Mucosa of descending colon (tissue), 3 donors: Measurements from ENCODE around the gene ZFAND3. TPM values are rescaled to one million over a fixed set of nuclear protein-coding genes. Genes with fewer than 3 reads are reported as not detected.

ENCODE experiments used
- ATAC-seq: fragments of 200-7000 bp; cut with Tn5 transposase; one replicate; pipeline ENCODE4 v1.9.1; 2020; ENCODE audit warnings: mild to moderate bottlenecking, moderate library complexity
- DNase-seq, 3 donors: peaks; one replicate each; pipeline ENCODE4 v3.0.0-alpha.2; 2020
- H3K36me3 ChIP-seq: fragments of 200-600 bp; one replicate; pipeline ENCODE4 v1.8.0; 2021; ENCODE audit warnings: low read depth, mild to moderate bottlenecking
- H3K4me1 ChIP-seq: fragments of 200-600 bp; one replicate; pipeline ENCODE4 v1.8.0; 2021; ENCODE audit warnings: low read depth, mild to moderate bottlenecking
- H3K4me3 ChIP-seq: fragments of 200-600 bp; one replicate; pipeline ENCODE4 v1.8.0; 2021; ENCODE audit warnings: mild to moderate bottlenecking
- H3K9me3 ChIP-seq: fragments of 200-600 bp; one replicate; pipeline ENCODE4 v1.8.0; 2021; ENCODE audit warnings: mild to moderate bottlenecking
- intact Hi-C, 2 donors: fragments of 100-400 bp; cut with DNase I in 1 of 2; cut with micrococcal nuclease in 1 of 2; formaldehyde crosslinking; loops; one replicate each; pipeline versions ENCODE4 v1.11.0 to v1.11.1; 2022; cut with DNase I, micrococcal nuclease
- total RNA-seq, 3 donors: library from RNA; stranded (reverse); fragmentation: NEBNext Ultra II Directional in 2 of 3; extraction: Animal tissue kit (Norgen Biotek cat#: 25700) in 2 of 3; gene quantifications; one replicate each; pipeline versions ENCODE4 v1.2.1 to v1.2.4, GENCODE V29; 2021 to 2023
- TF ChIP-seq, protein P1 (sequence below): fragments of 200-600 bp; IDR thresholded peaks from one replicate; pipeline ENCODE4 v1.8.0; 2022; ENCODE audit warnings: antibody characterized with exemption, mild to moderate bottlenecking
- donor health status: DM: no; HTN: no; CAD: no; lungs with moderate emphysema.
- donor health status: DM: no; HTN: no; CAD: no.
- donor health status: DM: no; HTN: yes; CAD: no.

The ZFAND3 gene
- total RNA-seq, 3 donors from 2014 or later, result 63.9 to 84.0 (median 82.2) TPM

DNA sequence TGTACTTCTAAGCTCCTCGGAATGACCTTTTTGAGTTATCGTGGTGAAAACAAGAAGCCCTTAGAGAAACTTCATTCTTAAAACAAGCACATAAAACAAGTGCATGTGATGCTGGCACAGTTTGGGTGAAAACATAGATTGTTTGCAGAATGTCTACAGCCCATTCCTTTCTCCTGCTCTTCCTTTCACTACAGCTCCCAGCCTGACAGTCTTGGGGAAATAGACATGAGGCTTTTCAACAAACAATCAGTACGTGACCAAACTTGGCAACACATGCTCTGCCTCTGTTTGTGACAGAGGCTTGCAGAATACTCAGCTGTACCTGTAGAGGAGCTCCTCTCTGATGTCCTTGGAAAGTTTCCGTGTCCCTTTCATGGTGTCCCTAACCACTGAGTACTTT is 321.6 kb downstream of the ZFAND3 start:
- intact Hi-C loops, result no loop called here
- Histone ChIP-seq H3K4me3 (no peak overlapping the region), H3K9me3 (no peaks in the 10 kb centered on the region), H3K4me1 (no peaks in the 10 kb centered on the region), H3K36me3 (no peaks in the 10 kb centered on the region)
- ATAC-seq (no peak), DNase-seq (no peak)
- TF ChIP-seq, protein P1, sequence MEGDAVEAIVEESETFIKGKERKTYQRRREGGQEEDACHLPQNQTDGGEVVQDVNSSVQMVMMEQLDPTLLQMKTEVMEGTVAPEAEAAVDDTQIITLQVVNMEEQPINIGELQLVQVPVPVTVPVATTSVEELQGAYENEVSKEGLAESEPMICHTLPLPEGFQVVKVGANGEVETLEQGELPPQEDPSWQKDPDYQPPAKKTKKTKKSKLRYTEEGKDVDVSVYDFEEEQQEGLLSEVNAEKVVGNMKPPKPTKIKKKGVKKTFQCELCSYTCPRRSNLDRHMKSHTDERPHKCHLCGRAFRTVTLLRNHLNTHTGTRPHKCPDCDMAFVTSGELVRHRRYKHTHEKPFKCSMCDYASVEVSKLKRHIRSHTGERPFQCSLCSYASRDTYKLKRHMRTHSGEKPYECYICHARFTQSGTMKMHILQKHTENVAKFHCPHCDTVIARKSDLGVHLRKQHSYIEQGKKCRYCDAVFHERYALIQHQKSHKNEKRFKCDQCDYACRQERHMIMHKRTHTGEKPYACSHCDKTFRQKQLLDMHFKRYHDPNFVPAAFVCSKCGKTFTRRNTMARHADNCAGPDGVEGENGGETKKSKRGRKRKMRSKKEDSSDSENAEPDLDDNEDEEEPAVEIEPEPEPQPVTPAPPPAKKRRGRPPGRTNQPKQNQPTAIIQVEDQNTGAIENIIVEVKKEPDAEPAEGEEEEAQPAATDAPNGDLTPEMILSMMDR, result no peak

DNA sequence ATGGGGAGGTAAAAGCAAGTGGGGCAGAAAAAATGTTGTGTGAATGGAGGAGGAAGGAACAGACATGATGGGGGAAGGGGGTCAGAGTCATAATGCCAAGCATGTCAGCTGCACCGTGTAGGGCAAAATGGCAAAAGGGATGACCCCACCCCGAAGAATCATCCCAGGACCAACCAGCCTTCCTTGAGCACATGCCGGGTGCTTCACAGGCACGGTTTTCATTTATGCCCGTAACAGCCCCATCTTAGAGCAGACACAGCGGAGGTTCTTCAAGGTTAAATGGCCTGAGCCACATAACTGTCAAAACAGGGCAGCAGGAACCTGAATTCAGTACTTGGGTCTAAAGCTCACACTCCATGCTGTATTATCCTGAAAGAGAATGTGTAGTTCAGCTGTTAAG is 322.2 kb downstream of the ZFAND3 start:
- intact Hi-C loops, result no loop called here
- H3K9me3 ChIP-seq, result no peaks in the 10 kb centered on the region
- H3K36me3 ChIP-seq, result no peaks in the 10 kb centered on the region
- DNase-seq (no peak), ATAC-seq (no peak)
- TF ChIP-seq, protein P1, result no peak
- H3K4me3 ChIP-seq, result no peak overlapping the region
- no peaks in the 10 kb centered on the region for H3K4me1 ChIP-seq

DNA sequence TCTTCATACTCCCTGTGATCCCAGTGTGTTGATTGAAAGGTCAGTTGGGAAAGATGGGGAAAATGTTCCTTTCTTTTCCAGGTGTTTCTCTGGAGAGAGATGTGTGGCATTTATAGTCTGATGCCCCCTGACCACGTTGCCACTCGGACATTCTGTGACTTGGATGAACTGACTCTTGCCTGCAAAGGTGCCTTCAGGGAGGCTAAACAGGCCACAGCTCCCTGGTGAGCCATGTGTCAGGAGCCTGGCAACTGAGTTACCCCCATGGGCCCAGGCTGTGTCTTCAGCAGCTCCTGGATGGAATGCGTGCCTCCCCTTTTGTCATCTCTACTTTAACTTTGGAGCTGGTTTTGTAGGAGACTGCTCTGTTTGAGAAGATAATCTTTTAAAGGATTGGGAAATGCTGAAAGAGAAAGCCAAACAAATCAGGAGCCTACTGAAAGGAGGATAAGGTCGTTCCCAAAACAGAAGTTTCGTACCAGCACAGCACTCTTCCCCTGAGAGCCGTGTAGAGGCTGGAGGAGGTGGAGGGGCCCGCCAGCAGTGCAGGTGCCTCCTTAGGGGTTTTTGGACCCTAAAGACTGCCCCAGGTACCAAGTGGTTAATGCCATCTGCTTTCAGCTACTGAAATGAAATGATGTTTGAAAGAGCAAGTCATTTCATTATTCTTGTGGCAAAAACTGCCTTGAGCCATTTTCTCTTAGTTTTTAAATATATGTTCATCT is 322.8 kb downstream of the ZFAND3 start:
- Histone ChIP-seq H3K4me3 (no peak overlapping the region), H3K36me3 (no peaks in the 10 kb centered on the region), H3K9me3 (no peaks in the 10 kb centered on the region), H3K4me1 (no peaks in the 10 kb centered on the region)
- ATAC-seq, result no peak
- TF ChIP-seq, protein P1, result no peak
- intact Hi-C loops, result no loop called here
- DNase-seq, result no peak

DNA sequence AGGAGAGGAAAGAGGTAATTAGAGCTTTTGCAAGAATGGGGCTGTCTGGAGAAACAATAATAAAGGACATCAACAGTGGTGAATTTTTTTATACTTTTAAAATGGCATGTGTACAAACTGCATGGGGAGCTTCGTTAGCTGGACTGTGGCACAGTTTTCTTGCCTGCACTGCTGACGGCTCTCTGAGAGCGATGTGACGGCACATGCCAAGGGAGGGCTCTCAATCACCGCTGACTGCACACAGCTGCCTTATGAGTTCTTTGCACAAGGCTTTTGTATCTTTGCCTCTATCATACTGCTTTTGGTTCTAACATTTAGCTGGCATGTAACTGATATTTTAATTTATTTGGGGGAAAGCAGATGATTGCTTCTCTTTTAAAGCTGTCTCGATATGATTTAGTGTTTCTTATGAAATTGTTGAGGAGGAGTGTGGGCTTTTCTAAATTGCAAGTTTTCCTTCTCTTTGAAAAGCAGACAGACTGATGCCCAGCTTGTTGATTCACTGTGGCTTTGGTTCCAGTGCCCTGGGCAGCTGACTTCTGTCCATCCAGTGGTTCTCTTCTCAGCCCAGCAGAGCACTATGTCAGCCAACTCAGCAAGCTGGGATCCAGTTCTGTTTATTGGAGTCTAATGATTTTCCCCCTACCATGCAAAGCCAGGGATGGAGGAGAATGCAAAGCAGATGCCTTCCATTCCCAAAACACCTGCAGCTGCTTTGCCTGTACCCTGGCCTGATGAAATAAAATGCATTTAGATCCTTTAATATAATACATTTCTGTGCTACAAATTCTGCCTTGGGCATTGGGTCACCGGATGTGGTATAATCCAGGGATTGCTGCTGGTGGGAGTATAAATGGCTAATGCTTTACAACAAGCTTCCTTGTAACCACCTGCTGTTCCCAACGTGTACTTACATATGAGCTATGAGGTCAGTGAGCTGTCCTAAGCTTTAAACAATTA is 323.9 kb downstream of the ZFAND3 start:
- no peaks in the 10 kb centered on the region for H3K36me3 ChIP-seq
- no peak overlapping the region for H3K4me3 ChIP-seq
- no peak for ATAC-seq
- no peaks in the 10 kb centered on the region for H3K4me1 ChIP-seq
- no peaks in the 10 kb centered on the region for H3K9me3 ChIP-seq
- intact Hi-C loops, result no loop called here
- no peak for DNase-seq
- TF ChIP-seq, protein P1, result no peak

DNA sequence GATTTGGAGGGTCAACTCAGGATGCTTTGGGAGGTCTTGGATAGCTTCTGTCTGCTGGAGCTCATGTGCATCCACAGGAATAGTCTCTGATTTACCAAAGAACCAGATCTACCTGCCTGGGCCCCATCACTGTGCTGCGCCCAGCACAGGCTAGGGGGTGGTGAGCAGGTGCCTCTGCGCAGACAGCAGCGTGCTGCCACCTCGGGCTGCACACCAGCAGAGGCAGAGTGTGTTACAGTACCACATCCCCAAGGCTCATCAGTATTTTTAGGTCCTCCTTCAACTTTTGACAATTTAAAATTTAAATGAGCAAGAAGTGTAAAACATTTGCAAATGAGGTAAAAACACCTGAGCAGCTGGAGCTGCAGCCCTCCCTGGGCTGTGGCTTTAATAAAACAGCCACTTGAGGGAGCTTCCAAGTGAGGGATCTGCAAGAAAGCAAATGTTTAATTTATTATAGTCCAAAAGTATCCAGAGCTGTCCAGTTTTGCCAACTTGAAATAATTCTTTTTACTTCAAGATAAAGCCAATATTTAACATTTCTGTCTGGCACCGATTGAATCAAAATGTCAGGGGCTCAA is 324.9 kb downstream of the ZFAND3 start:
- ATAC-seq (no peak), DNase-seq (no peak)
- TF ChIP-seq, protein P1, result no peak
- Histone ChIP-seq H3K4me1 (no peaks in the 10 kb centered on the region), H3K9me3 (no peaks in the 10 kb centered on the region), H3K36me3 (no peaks in the 10 kb centered on the region), H3K4me3 (no peak overlapping the region)
- intact Hi-C loops, result no loop called here
